ENCODE results near the gene CXXC5. TPM values are rescaled to one million over a fixed set of nuclear protein-coding genes. Genes with fewer than 3 reads are reported as not detected.

The CXXC5 gene
- total and polyA plus RNA-seq, 8 donors = 18.3 to 101 (median 26.5) TPM

- peaks cover 52 to 74% (median 64%) of the 10 kb centered on the region in 4 donors for H3K4me1 ChIP-seq
- H3K27me3 ChIP-seq = peaks cover 0 to 3% (median 0%) of the 10 kb centered on the region in 3 donors
- WGBS, 5 donors = 86 to 93% (median 89%) methylated on average over 12 to 13 of the region's 13 CpGs
- TF ChIP-seq EP300 (IDR thresholded peaks at IDR 0.05) (no peak), CTCF (IDR thresholded peaks at IDR 0.05) (no peak), POLR2A (IDR thresholded peaks at IDR 0.05) (no peak), POLR2AphosphoS5 (IDR thresholded peaks at IDR 0.05) (no peak)
- intact Hi-C loops (cut with DNase I; ENCODE audit: low total_unique reads) = no loop called here
- H3K36me3 ChIP-seq = no peaks in the 10 kb centered on the region
- no peak overlapping the region for H3K4me3 ChIP-seq
- peak overlapping the region in 1 of 5 donors; percentile 28 for H3K27ac ChIP-seq
- peak; percentile 10 to 21 for DNase-seq
- H3K9me3 ChIP-seq = no peaks in the 10 kb centered on the region
Measured at GRCh38 chr5:139640421-139641115, 7.6 kb upstream of the CXXC5 start.

DNA sequence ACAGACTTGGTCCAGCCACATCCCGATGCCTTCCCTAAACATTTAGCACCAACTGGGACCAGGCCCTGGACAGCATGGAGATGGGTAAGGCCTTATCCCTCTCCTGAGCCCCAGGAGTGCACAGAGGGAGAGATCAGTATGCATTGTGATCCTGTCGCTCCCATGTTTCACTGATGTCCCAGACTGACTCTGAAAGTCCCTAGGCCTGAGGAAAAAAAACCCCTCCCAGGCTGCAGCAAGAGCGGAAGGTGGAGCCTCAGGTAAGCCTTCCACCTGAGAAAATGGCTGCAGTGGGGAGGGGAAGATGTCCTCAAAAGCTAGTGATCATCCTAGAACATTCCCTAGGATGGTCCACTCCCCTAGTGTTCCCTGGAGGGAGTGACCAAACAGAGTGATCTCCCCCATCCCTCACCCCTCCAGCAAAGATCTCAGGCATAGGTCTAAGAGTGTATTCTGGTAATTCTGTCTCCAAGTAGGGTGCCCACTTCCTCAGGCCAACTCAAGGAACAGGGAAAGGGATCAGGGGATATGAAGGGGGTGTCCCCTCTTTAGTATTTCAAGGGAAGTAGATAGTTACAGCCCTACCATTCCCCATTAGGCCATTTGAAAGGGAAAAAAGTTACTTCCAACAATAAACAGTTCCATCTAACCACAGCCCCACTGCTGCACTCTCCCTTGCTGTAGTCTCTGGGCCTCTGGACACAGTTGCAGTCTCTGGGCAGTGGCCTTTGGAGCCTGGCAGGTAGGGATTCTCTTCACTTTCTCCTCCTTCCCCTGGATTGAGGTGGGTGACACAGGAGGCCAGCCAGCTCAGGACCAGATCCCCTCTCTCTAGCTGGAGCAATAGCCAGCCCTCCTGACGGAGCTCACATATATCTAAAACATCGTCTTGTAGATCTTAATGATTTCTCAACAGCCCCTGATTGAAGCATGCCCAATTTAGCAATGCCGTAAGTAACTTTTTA lies 6.8 kb upstream of the CXXC5 start:
- H3K27ac ChIP-seq = peak overlapping the region in 1 of 5 donors; percentile 4
- H3K4me3 ChIP-seq = no peak overlapping the region
- H3K27me3 ChIP-seq = peaks cover 0 to 3% (median 0%) of the 10 kb centered on the region in 3 donors
- intact Hi-C loops (cut with DNase I; ENCODE audit: low total_unique reads) = no loop called here
- no peaks in the 10 kb centered on the region for H3K9me3 ChIP-seq
- no peak for TF ChIP-seq POLR2AphosphoS5 (IDR thresholded peaks at IDR 0.05)
- no peak for TF ChIP-seq POLR2A (IDR thresholded peaks at IDR 0.05)
- TF ChIP-seq CTCF (IDR thresholded peaks at IDR 0.05) = no peak
- TF ChIP-seq EP300 (IDR thresholded peaks at IDR 0.05) = no peak
- DNase-seq = peak; percentile 5 to 16
- H3K36me3 ChIP-seq = no peaks in the 10 kb centered on the region
- 85 to 93% (median 91%) methylated on average over 6 of the region's 6 CpGs for WGBS, 5 donors
- H3K4me1 ChIP-seq = peaks cover 44 to 65% (median 56%) of the 10 kb centered on the region in 4 donors

DNA sequence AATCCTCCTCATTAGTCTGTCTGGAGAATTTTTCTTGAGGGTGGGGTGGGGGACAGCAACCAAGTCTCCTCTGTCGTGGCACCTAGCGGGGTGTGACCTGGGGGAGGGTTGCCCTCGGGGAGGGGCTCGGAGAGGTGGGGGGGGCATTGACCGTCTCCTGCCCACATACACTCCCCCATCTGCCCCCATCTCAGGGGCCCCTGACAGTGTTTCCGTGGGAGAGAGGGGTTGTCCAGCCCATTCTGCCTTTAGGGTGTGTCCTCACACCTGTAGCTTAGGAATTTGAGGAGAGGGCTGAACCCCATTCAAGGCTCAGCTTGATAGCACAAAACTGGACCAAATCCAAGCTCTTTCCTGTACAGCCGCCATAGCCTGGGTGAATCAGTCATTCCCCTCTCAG lies 5.9 kb upstream of the CXXC5 start:
- H3K36me3 ChIP-seq = no peaks in the 10 kb centered on the region
- H3K27me3 ChIP-seq = peaks cover 0 to 7% (median 0%) of the 10 kb centered on the region in 3 donors
- TF ChIP-seq POLR2AphosphoS5 (IDR thresholded peaks at IDR 0.05) = no peak
- no peak for TF ChIP-seq CTCF (IDR thresholded peaks at IDR 0.05)
- TF ChIP-seq EP300 (IDR thresholded peaks at IDR 0.05) = no peak
- TF ChIP-seq POLR2A (IDR thresholded peaks at IDR 0.05) = no peak
- WGBS, 5 donors = 43 to 63% (median 51%) methylated on average over 7 of the region's 7 CpGs
- peak; percentile 5 to 27 for DNase-seq
- H3K4me3 ChIP-seq = no peak overlapping the region
- intact Hi-C loops (cut with DNase I; ENCODE audit: low total_unique reads) = no loop called here
- no peak overlapping the region for H3K27ac ChIP-seq
- peaks cover 39 to 65% (median 54%) of the 10 kb centered on the region in 4 donors for H3K4me1 ChIP-seq
- H3K9me3 ChIP-seq = no peaks in the 10 kb centered on the region
